GM12874 (cell line): Measurements from ENCODE around the gene RAD51B.
A peak's percentile ranks its signal among the peaks of the same experiment; 100 is the strongest.

Source experiments
- TF ChIP-seq, protein P1 (sequence below): IDR thresholded peaks from 2 replicates; pipeline ENCODE4 v1.5.1; 2011; ENCODE audit warnings: low read depth, mild to moderate bottlenecking, control low read depth, low read length, moderate library complexity; ENCODE audit not compliant: insufficient read depth

RAD51B gene

DNA sequence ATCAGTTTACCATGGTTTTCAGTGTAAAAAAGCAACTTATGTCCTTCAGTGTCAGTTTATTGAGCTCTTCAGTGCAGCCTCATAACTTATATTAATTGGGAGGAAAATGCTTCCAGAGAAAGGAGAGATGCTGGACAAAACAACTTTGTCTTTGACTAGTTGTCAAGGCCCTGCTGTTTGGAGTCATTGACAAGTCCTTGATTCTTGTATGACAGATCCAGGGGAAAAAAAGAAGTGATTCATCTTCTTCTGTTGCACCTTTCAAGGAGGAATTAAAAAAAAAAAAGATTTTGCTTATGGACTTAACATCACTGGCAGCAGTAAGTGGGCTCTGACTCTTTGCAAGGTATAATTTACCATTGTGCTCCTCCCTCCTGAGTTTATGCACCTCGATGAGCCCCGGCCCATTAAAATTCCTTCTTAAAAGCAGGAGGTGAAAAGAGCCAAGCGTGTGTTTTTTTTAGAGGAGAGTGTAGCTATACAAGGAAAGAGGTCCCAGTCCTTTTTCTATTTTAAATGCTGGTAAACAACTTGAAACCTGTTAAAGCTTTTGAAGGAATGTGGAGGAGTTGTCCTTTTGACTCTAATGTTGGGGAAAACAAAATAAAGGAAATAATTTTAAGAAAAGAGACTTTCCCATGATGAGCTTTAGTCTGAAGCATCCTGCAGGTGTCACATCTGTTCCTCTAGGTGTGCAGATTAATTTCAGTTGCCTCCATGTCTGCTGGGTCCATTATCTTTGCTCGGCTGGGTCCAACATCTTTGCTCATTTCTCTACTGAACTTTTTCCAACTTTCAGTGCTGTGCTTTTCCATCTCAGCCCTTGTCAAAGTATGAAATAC lies 431.6 kb downstream of the RAD51B start:
- TF ChIP-seq, protein P1, sequence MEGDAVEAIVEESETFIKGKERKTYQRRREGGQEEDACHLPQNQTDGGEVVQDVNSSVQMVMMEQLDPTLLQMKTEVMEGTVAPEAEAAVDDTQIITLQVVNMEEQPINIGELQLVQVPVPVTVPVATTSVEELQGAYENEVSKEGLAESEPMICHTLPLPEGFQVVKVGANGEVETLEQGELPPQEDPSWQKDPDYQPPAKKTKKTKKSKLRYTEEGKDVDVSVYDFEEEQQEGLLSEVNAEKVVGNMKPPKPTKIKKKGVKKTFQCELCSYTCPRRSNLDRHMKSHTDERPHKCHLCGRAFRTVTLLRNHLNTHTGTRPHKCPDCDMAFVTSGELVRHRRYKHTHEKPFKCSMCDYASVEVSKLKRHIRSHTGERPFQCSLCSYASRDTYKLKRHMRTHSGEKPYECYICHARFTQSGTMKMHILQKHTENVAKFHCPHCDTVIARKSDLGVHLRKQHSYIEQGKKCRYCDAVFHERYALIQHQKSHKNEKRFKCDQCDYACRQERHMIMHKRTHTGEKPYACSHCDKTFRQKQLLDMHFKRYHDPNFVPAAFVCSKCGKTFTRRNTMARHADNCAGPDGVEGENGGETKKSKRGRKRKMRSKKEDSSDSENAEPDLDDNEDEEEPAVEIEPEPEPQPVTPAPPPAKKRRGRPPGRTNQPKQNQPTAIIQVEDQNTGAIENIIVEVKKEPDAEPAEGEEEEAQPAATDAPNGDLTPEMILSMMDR: 0 out of 2 replicates have a peak, but pooled peaks have one; percentile 5

GRCh38 chr14:68251769-68252100 lies 432.2 kb downstream of the RAD51B start:
- TF ChIP-seq, protein P1: no peak

DNA sequence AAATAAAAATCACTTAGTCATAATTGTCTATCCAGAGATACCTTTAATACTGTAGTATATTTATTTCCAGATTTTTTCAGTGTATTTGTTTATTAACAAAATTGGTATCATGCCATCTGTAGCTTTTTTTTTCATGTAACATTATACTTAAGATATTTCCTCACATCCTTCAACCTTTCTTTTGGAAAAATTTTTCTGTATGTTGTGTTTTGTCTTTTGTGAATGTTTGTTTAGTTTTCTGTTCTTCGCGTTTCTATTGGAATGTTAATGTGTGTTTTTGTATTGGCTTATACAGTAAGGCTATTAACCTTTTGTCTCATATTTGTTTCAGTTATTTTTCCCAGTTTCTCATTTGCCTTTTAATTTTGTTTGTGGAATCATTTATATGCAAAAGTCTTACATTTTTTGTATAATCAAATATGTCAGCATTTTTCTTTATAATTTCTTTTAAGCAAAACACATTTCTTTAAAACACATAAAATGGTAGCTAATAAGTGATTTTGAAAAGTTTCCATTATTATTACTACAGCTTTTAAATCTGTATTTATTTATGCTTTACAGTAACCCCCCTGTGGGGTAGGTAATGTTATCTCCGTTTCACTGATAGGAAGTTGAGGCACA lies 433.7 kb downstream of the RAD51B start:
- TF ChIP-seq, protein P1: no peak

DNA sequence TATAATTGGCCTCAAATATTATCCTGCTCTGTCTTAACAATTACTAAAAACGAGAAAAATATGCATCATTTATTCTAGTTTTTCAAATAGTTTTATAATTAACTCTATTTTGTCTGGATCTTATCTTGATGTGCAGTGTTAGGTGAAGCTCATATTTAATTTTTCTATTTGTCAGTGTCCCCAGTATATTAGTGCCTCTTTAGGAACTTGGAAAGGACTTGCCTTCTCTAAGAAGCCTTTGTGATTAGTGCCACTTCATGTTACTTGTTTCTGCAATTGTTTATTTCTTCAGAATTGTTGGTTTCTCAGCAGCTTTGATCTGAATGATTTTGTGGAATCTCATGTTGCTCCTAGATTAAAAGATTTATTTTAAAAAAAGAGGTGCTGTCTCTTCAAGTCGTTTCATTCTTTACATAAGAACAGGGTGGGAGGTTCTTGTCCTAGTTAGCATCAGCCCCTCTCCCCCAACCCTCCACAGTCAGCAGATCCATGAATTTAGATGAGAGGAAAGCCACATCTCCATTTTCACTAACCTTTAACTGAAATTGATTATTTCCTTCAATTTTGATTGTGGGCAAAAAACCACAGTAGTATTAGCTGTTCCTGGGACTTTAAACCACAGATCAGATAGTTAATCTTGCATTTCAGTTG lies 434.4 kb downstream of the RAD51B start:
- TF ChIP-seq, protein P1: no peak

GRCh38 chr14:68254669-68255527 lies 435.3 kb downstream of the RAD51B start:
- TF ChIP-seq, protein P1: no peak

- TF ChIP-seq, protein P1: no peak
These were observed 436.2 kb downstream of the RAD51B start for GRCh38 chr14:68255693-68256178.
